ENCODE results near the gene POLR2J. TPM values are rescaled to one million over a fixed set of nuclear protein-coding genes. Genes with fewer than 3 reads are reported as not detected.

The POLR2J gene
- total RNA-seq, 3 donors from 2014 or later (not counting 1 experiment from before 2014, with no cell fraction given): 35.3 to 44.5 (median 44.5) TPM

DNA sequence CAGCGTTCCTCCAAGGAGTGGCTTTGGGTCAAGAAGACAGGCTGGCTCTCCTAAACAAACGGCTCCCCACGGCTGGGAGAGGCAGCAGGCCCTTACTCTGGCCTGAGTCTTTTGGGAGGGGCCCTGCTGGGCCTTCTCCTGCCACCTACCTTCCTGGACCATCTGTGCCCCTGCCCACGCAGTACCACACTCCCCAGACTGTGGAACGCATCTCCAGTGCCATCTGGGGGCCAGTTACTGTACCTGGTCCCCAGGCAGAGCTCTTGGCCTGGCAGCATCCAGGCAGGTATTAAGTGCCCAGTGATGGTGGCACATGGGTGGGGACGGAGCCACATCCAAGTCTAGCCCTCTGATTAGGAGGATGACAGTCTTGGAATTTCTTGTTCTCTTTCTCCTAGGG lies 28.5 kb downstream of the POLR2J start:
- DNase-seq (peak in 1 of 2 donors; percentile 76), ATAC-seq (peak; percentile 60 to 81 (median 75))
- no peaks in the 10 kb centered on the region for H3K4me1 ChIP-seq (ENCODE audit: control insufficient read depth, insufficient read depth, low read length)
- H3K4me3 ChIP-seq (ENCODE audit: low read length): no peak overlapping the region
- H3K9me3 ChIP-seq (ENCODE audit: control insufficient read depth, insufficient read depth, low read length): no peaks in the 10 kb centered on the region
- peaks cover 11% of the 10 kb centered on the region for H3K36me3 ChIP-seq (ENCODE audit: control insufficient read depth, insufficient read depth, low read length)
- H3K27ac ChIP-seq (ENCODE audit: low read length): no peak overlapping the region
- no peak overlapping the region for H3K27ac Mint-ChIP-seq
- peaks cover 0 to 9% of the 10 kb centered on the region in 2 donors for H3K4me1 Mint-ChIP-seq
- H3K9me3 Mint-ChIP-seq: no peaks in the 10 kb centered on the region
- intact Hi-C loops (cut with micrococcal nuclease): loop anchor here (1.0 kb wide), 1 partner anchor 46 kb away; no protein-coding TSS in a partner anchor
- 66% methylated on average over 6 of the region's 6 CpGs for WGBS (ENCODE audit: insufficient coverage)
- no peak overlapping the region for H3K4me3 Mint-ChIP-seq
- no peaks in the 10 kb centered on the region for H3K27me3 Mint-ChIP-seq (ENCODE audit: low read depth in 2 of 2)
- H3K27me3 ChIP-seq (ENCODE audit: control insufficient read depth, insufficient read depth, low read length): no peaks in the 10 kb centered on the region
- no peaks in the 10 kb centered on the region for H3K36me3 Mint-ChIP-seq
- TF ChIP-seq, protein P1, sequence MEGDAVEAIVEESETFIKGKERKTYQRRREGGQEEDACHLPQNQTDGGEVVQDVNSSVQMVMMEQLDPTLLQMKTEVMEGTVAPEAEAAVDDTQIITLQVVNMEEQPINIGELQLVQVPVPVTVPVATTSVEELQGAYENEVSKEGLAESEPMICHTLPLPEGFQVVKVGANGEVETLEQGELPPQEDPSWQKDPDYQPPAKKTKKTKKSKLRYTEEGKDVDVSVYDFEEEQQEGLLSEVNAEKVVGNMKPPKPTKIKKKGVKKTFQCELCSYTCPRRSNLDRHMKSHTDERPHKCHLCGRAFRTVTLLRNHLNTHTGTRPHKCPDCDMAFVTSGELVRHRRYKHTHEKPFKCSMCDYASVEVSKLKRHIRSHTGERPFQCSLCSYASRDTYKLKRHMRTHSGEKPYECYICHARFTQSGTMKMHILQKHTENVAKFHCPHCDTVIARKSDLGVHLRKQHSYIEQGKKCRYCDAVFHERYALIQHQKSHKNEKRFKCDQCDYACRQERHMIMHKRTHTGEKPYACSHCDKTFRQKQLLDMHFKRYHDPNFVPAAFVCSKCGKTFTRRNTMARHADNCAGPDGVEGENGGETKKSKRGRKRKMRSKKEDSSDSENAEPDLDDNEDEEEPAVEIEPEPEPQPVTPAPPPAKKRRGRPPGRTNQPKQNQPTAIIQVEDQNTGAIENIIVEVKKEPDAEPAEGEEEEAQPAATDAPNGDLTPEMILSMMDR (IDR thresholded peaks at IDR 0.05): peak; percentile 17

DNA sequence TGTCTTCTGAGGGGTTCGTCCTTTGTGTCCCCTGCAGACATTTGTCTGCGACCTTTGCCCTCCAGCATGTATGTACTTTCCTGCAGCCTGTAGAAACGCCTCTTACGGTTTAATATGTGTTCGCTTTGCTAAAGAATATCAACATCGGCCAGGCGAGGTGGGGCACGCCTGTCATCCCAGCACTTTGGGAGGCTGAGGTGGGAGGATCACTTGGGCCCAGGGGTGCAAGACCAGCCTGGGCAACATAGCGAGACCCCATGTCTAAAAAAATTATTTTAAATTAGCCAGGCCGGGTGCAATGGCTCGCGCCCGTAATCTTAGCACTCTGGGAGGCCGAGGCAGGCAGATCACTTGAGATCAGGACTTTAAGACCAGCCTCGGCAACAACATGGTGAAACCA lies 29.6 kb downstream of the POLR2J start:
- Mint-ChIP-seq H3K27ac (no peak overlapping the region), H3K36me3 (no peaks in the 10 kb centered on the region), H3K27me3 (ENCODE audit: low read depth in 2 of 2) (no peaks in the 10 kb centered on the region), H3K9me3 (no peaks in the 10 kb centered on the region), H3K4me1 (peaks cover 0 to 9% of the 10 kb centered on the region in 2 donors), H3K4me3 (no peak overlapping the region)
- H3K4me1 ChIP-seq (ENCODE audit: control insufficient read depth, insufficient read depth, low read length): peaks cover 3% of the 10 kb centered on the region
- DNase-seq (no peak), ATAC-seq (no peak)
- TF ChIP-seq, protein P1 (IDR thresholded peaks at IDR 0.05): no peak
- no peaks in the 10 kb centered on the region for H3K27me3 ChIP-seq (ENCODE audit: control insufficient read depth, insufficient read depth, low read length)
- H3K4me3 ChIP-seq (ENCODE audit: low read length): no peak overlapping the region
- no peak overlapping the region for H3K27ac ChIP-seq (ENCODE audit: low read length)
- no peaks in the 10 kb centered on the region for H3K9me3 ChIP-seq (ENCODE audit: control insufficient read depth, insufficient read depth, low read length)
- H3K36me3 ChIP-seq (ENCODE audit: control insufficient read depth, insufficient read depth, low read length): peaks cover 12% of the 10 kb centered on the region
- intact Hi-C loops (cut with micrococcal nuclease): no loop called here
- WGBS (ENCODE audit: insufficient coverage): 97% methylated on average over 15 of the region's 15 CpGs

DNA sequence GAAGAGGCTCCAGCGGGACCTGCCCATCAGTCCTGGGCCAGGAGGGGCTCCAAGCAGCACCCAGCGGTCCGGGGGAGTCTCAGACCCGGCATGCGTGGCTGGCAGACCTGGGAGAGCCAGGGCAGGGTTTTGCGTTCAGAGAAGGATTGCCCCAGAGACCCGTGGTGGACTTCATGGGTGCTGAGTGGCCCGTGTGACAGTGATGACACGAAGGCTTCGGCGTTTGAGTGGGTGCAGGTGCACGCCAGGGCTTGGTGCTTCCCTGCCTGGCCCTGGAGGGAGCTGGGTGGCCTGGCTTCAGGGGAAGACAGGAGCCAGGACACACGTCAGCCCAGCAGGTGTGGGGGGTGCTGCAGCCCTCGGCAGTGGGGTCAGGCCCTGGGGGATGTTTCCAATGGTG lies 31.4 kb downstream of the POLR2J start:
- ATAC-seq (no peak), DNase-seq (no peak)
- no peak overlapping the region for H3K27ac Mint-ChIP-seq
- no peaks in the 10 kb centered on the region for H3K36me3 Mint-ChIP-seq
- peaks cover 12% of the 10 kb centered on the region for H3K36me3 ChIP-seq (ENCODE audit: control insufficient read depth, insufficient read depth, low read length)
- intact Hi-C loops (cut with micrococcal nuclease): no loop called here
- H3K27ac ChIP-seq (ENCODE audit: low read length): no peak overlapping the region
- peaks cover 22% of the 10 kb centered on the region for H3K4me1 ChIP-seq (ENCODE audit: control insufficient read depth, insufficient read depth, low read length)
- H3K4me1 Mint-ChIP-seq: peaks cover 8 to 24% of the 10 kb centered on the region in 2 donors
- no peak overlapping the region for H3K4me3 Mint-ChIP-seq
- H3K9me3 Mint-ChIP-seq: no peaks in the 10 kb centered on the region
- H3K27me3 ChIP-seq (ENCODE audit: control insufficient read depth, insufficient read depth, low read length): no peaks in the 10 kb centered on the region
- no peak overlapping the region for H3K4me3 ChIP-seq (ENCODE audit: low read length)
- H3K9me3 ChIP-seq (ENCODE audit: control insufficient read depth, insufficient read depth, low read length): no peaks in the 10 kb centered on the region
- no peaks in the 10 kb centered on the region for H3K27me3 Mint-ChIP-seq (ENCODE audit: low read depth in 2 of 2)
- 95% methylated on average over 14 of the region's 14 CpGs for WGBS (ENCODE audit: insufficient coverage)
- TF ChIP-seq, protein P1 (IDR thresholded peaks at IDR 0.05): no peak

Measured in natural killer cell (primary cell).